NCI-H82 treated with DMSO at 0.1 percent for 48 hours (cell line): ENCODE measurements around the gene DAND5.

Experiments
- DNase-seq: peaks from one replicate; lab custom pipeline; 2025; ENCODE audit not compliant: unreplicated experiment; lab: John Stamatoyannopoulos, UW

DAND5 gene

GRCh38 chr19:13007292-13008045 is 38.1 kb downstream of the DAND5 start:
- no peak for DNase-seq

- DNase-seq = peak; percentile 37
Observed at GRCh38 chr19:13008926-13009787, 39.8 kb downstream of the DAND5 start.

- DNase-seq = no peak
Observed at GRCh38 chr19:13010038-13010991, 40.9 kb downstream of the DAND5 start.

GRCh38 chr19:13010992-13011652 is 41.7 kb downstream of the DAND5 start:
- DNase-seq = no peak

GRCh38 chr19:13011653-13012389 is 42.4 kb downstream of the DAND5 start:
- no peak for DNase-seq

- DNase-seq = no peak
Observed at GRCh38 chr19:13012390-13012689, 43.0 kb downstream of the DAND5 start.

GRCh38 chr19:13012690-13013608 is 43.6 kb downstream of the DAND5 start:
- no peak for DNase-seq

GRCh38 chr19:13013649-13014048 is 44.3 kb downstream of the DAND5 start:
- no peak for DNase-seq

- DNase-seq = no peak
Observed at GRCh38 chr19:13014101-13014920, 44.9 kb downstream of the DAND5 start.

- no peak for DNase-seq
Observed at GRCh38 chr19:13014921-13015280, 45.5 kb downstream of the DAND5 start.

GRCh38 chr19:13015361-13016223 is 46.2 kb downstream of the DAND5 start:
- DNase-seq = no peak

GRCh38 chr19:13016245-13016627 is 46.9 kb downstream of the DAND5 start:
- DNase-seq = no peak

- DNase-seq = no peak
Observed at GRCh38 chr19:13016628-13017305, 47.4 kb downstream of the DAND5 start.

- DNase-seq = no peak
Observed at GRCh38 chr19:13017306-13018034, 48.1 kb downstream of the DAND5 start.

GRCh38 chr19:13018035-13018914 is 48.9 kb downstream of the DAND5 start:
- no peak for DNase-seq
